GM19099 (cell line): ENCODE measurements around the gene GLDN.

Experiments
- POLR2A ChIP-seq: IDR thresholded peaks from 3 replicates; pipeline ENCODE4 v1.6.1; 2011; ENCODE audit warnings: low read depth; ENCODE audit not compliant: insufficient read length; ENCODE audit errors: extremely low read depth

GLDN gene

GRCh38 chr15:51366071-51366470, 24.6 kb downstream of the GLDN start:
- no peak for TF ChIP-seq POLR2A

DNA sequence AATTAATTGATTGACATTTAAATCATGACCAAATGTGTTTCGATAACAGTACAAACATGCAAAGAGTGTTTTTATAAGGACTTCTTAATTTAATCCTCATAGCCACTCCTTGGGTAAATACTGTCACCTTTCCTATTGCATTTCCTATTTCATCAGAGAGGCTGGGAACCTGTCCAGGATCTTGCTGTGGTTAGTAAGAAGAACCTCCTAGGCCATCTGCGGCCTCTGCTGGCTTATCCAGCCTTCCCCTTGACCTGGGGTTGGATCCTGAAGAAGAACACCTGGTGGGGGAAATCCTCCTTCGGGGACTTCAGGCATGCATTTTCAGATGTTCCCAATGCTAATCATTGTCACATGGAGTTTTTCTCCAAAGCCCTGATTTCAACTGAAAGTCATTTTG, 25.5 kb downstream of the GLDN start:
- TF ChIP-seq POLR2A = no peak

DNA sequence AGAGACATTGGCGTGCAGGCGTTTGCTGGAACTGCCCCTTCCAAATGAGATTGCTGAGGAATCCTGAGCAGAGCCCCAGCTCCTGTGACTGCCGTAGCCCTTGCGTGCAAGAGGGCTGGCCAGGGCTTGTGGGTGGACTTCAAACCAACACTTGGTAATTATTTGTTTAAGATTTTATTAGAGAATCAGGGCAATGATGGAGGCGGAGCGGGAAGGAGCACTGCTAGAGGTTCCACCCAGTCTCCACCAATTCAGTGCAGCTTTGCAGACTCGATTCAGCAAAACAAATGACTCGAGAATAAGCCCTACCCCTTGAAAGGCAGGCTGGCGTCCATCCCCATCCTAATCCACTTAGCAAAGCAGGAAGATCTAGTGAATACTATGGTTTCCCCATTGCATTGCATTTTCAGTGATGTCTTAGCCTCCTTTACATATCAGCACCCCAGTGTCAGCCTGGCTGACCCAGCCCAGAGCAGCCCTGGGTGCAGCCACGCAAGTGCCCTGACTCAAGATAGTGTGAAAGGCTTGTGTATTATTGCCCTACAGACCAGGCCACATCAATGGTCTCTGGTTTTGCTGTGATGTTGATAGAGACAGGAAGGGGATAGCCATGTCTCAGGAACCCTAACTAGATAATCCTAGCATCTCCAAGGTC, 26.0 kb downstream of the GLDN start:
- TF ChIP-seq POLR2A = no peak

- TF ChIP-seq POLR2A = no peak
These were observed 26.9 kb downstream of the GLDN start for GRCh38 chr15:51368307-51368706.

GRCh38 chr15:51368751-51369450, 27.4 kb downstream of the GLDN start:
- no peak for TF ChIP-seq POLR2A

- TF ChIP-seq POLR2A = no peak
These were observed 28.0 kb downstream of the GLDN start for GRCh38 chr15:51369451-51369761.

GRCh38 chr15:51371266-51371665, 29.8 kb downstream of the GLDN start:
- no peak for TF ChIP-seq POLR2A

DNA sequence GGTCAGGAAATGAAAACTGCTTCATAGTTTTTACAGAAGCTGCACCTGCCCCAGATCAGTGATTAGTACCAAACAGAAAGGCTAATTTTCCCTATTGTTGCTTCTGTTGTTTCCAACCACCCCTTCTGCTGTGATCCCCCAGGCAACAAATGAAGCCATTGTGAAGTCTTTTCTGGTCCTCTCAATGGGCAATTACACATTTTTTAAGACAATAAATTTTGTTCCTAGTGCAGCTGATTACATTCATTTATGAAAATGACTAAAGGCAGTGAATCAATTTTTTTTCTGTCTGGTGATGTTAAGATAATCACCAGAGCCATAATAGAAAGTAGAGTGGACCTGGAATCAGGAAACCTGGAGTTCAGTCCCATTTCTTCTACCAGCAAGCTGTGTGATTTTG, 32.7 kb downstream of the GLDN start:
- no peak for TF ChIP-seq POLR2A

DNA sequence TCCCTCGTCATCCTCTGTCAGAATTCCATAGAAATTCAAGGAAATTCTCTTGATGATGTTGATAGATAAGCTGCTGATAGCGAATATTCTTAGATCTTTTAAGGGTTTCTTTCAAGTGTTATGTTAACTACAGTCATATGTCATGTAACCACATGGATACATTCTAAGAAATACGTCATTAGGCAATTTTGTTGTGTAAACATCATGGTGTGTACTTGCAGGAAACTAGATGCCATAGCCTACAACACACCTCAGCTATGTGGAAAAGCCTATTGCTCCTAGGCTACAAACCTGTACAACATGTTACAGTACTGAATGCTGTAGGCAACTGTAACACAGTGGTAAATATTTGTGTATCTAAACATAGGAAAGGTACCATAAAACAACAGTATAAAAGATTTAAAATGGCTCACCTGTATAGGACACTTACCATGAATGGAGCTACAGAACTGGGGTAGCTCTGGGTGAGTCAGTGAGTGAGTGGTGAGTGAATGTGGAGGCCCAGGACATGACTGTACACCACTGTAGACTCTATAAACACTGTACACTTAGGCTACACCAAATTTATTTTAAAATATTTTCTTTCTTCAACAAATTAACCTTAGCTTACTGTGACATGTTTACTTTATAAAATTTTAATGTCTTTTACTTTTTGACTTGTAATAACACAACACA, 34.6 kb downstream of the GLDN start:
- TF ChIP-seq POLR2A = no peak

DNA sequence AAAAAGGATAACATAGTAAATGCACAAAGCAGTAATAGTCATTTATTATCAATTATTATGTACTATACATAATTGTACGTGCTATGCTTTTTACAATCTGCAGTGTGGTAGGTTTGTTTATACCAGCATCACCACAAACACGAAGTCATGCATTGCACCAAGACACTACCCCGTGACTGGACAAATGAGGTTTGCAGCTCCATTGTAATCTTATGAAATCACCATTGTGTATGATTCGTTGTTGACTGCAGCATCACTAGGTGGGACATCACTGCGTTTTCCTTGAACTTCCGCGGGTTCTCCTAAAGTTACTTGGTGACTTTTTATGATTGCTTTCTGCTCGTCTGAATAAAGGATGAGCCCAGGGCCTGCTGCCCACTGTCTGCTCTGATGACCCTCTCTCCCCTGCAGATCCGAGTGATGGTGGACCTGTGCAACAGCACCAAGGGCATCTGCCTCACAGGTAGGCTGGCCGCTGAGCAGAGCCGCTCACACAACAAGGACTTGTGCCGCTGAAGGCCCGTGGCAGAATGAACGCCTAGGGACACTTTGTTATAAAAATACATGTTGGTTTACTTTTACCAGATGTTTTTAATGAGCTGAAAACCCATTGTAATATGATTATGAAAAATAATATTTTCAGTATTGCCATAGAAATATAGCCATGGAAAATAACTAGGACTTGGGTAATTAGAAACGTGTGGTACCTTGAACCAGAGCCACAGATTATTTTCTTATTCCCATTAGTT, 35.8 kb downstream of the GLDN start:
- TF ChIP-seq POLR2A = no peak

GRCh38 chr15:51378406-51378805, 37.0 kb downstream of the GLDN start:
- TF ChIP-seq POLR2A = no peak

GRCh38 chr15:51379390-51379789, 37.9 kb downstream of the GLDN start:
- no peak for TF ChIP-seq POLR2A

GRCh38 chr15:51380999-51381806, 39.7 kb downstream of the GLDN start:
- TF ChIP-seq POLR2A = no peak

DNA sequence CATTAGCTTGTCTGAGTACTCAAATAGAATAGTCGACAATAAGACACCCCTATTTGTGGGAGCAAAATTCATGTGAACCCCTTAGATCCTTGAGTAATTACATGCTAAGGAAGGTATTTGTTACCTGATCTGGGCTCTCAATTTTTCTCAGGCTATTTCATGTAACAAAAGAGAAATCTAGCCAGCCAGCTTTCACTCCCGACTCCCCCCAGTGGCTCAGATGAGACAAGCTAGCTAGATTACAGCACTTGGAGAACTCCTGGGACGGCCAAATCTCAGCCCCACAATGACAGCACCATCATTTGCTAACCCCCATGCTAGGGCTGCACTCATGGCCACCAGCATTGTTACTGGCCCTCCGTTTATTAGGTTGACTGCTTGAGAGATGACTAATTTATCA, 41.3 kb downstream of the GLDN start:
- TF ChIP-seq POLR2A = no peak

GRCh38 chr15:51386029-51386428, 44.6 kb downstream of the GLDN start:
- no peak for TF ChIP-seq POLR2A

DNA sequence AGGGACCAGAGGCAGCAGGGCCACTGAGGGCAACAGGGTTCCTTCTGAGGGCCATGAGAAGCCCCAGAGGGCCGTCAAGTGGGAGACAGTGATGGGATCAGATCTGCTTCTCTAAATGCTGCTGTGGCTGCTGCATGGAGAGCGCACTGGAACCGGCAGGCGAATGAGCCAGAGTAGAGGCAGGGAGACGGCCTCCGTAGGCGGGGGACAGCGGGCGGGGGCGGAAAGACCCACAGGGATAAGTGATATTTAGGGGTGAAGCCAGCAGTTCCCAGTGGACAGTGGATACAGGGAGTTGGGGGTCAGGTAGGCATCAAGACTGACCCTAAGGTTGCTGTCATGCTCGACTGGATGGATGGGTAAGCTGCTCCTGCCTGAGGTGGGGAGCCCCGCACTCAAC, 45.0 kb downstream of the GLDN start:
- no peak for TF ChIP-seq POLR2A
